NOMO-1 (cell line): Measurements from ENCODE around the gene GRPR.
"Not testable (repeated sequence)": the region's sequence is repeated elsewhere in the genome, so short reads cannot be mapped to it uniquely, and the experiment has no call there.

Source experiments
- DNase-seq, 2 experiments: peaks; one replicate each; lab custom pipeline; 2025; ENCODE audit not compliant: unreplicated experiment in 2 of 2; lab: John Stamatoyannopoulos, UW

The GRPR gene

GRCh38 chrX:16175329-16176061, 52.1 kb downstream of the GRPR start:
- DNase-seq, result no peak

- peak; percentile 45 to 46 for DNase-seq
Observed at GRCh38 chrX:16177260-16177659, 53.9 kb downstream of the GRPR start.

GRCh38 chrX:16183843-16184242, 60.5 kb downstream of the GRPR start:
- DNase-seq, result not testable (repeated sequence)

GRCh38 chrX:16185725-16186136, 62.4 kb downstream of the GRPR start:
- DNase-seq, result peak; percentile 67 to 96

- DNase-seq, result no peak
Observed at GRCh38 chrX:16186380-16187007, 63.1 kb downstream of the GRPR start.

GRCh38 chrX:16187024-16187760, 63.8 kb downstream of the GRPR start:
- no peak for DNase-seq

GRCh38 chrX:16188687-16189086, 65.3 kb downstream of the GRPR start:
- DNase-seq, result no peak

GRCh38 chrX:16191605-16192004, 68.2 kb downstream of the GRPR start:
- peak; percentile 67 to 90 for DNase-seq

- no peak for DNase-seq
Observed at GRCh38 chrX:16196829-16197228, 73.5 kb downstream of the GRPR start.

- no peak for DNase-seq
Observed at GRCh38 chrX:16199343-16199742, 76.0 kb downstream of the GRPR start.

GRCh38 chrX:16202943-16203342, 79.6 kb downstream of the GRPR start:
- DNase-seq, result no peak
